ENCODE data around the gene C1orf50.

The C1orf50 gene

DNA sequence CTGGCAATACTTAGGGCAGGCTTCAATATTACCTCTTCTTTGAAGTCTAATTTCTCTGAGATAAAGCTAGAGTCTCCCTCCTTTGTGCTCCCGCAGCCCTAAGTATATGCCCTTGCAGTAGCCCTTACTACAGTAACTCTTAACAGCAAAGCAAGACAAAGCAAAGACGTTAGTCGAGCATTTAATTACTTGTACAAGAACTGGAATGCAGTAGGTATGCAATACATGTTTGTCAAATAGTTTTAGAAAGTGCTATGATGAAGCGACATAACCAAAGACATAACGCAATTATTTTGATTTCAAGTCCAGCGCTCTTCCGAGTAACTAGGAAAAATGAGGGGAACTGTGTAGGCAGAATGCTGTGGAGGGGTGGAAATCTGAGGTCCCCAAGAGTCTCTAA lies 1.8 kb upstream of the C1orf50 start:
- FAIRE-seq: no peak

DNA sequence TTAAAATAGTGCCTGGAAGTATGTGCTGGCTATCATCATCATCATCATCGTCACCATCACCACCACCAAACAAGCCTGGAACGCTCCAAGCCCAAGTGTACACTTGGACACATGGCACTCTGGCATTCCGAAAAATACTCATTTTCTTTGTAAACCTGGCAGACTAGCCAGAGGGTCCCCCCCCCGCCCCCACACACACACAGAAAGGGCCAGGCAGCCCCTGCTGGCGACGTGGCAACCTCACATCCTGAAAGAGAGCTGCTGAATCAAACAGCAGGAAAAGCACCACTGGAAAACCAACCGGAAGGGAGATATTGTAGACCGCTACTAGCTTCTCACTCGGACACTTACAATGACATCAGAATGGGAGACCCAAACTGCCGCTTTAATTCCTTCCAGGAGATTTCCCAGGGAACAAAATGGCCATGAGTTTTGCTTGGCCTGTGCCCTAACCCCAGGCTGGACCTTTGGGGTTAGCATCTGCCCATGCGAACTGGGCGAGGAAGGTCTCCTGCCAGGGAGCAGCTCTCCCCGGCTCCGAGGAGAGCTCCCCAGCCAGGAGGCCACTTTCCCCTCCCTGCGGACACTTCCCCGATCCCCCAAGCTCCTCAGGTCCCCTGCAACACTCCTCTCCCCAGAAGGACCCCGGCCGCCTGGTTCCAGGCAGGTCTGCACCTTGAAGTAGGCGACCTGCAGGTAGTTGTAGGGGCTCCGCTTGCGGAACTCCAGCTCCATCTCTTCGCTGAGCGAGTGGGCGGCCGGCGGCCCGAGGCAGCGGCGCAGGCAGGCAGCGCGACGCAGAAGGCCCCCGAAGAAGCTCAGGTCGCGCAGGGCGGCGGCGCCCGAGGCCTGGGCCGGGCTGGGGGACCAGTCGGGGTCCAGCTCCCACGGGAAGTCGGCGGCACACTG lies 963 bp upstream of the C1orf50 start:
- FAIRE-seq: no peak

DNA sequence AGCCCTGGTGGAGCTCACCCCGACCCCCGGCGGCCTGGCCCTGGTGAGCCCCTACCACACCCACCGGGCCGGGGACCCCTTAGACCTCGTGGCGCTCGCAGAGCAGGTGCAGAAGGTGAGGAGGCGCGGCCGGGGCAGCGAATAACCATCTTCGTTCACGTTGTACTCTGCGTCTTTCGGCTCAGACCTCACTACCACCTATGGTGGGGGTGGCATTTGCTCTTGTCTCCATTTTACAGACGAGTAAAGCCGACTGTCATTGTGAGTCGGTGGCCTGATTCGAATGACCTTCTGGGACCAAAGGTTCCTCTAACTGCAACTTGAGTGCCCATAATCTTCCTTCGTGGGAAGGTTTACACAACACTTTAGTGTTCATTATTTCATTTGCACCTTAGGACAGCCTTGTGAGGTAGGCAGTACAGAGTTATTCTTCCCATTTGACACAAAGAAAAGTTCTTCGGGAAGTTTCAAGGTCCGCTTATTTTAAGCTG lies 506 bp downstream of the C1orf50 start:
- no peak for FAIRE-seq

DNA sequence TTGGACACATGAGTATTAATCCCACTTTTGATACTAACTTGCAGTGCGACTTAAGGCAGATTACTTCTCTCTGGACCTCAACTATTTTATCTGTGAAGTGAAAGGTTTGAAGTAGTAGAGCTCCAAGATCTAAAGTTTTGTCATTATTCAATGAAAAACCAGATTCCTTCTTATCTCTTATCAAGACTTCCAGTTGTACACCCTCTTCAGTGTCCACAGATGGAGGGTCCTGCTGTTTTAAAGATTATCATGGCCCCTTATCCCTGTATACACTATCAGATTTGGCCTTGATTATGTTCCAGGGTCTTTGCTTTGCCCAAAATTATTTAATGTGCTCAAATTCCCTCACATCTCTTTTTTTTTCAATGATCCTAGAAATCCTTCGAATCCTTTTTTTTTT lies 1.1 kb downstream of the C1orf50 start:
- no peak for FAIRE-seq

DNA sequence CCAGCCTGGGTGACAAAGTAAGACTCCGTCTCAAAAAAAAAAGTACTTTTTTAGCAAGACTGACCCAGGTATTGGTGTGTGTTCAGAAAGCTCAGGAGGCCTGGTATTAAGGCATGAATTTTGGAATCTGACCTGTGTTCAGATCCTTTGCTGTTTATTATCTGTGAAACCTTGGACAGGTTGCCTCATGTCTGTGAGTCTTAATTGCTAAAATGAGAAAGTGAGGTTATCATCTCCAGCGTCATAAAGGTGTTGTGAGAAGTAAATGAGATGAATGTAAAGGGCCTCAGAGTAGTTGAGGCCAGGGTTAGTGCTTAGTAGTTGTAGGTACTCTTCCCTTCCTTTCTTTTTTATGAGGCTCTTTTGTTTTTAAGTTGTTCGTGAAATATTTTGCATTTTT lies 2.8 kb downstream of the C1orf50 start:
- FAIRE-seq: no peak

DNA sequence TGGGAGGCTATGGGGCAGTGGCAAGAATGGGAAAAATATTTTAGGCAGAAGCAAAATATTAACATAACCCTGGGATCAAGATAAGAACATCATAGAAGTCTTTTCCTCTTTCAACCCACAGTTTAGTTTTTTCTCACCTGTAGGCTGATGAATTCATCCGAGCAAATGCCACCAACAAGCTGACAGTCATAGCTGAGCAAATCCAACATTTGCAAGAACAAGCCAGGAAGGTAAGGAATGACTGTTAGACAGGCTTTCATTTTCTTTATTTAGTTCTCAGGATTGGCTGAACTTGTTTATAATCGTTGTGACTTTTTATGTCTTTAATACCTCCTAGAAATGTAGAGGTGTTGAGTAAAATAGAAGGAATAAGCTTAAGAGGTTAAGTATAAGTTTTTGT lies 6.4 kb downstream of the C1orf50 start:
- no peak for FAIRE-seq

DNA sequence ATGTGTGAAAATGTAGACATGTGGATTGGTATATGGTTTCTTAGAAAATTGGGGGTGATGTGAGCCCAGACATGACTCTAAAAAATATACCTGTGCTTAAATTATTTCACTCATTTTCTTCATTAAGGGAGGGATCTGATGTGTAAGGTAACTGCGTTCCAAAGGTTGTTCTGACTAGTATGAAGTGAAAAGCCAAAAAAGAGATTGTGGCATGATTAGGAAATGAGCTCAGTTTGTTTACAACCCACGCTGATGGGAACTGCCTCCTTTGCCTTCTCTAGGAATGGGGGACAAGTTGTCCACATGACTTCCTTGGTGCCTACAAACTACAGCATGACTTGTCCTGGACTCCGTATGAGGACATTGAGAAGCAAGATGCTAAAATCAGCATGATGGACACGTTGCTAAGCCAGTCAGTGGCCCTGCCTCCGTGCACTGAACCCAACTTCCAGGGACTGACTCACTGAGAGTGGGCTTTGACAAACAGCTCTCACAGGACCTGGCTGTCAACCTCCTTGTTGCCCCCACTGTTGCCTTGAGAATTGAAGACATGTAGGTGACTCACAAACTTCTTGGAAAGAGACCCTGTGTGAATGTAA lies 8.0 kb downstream of the C1orf50 start:
- no peak for FAIRE-seq

DNA sequence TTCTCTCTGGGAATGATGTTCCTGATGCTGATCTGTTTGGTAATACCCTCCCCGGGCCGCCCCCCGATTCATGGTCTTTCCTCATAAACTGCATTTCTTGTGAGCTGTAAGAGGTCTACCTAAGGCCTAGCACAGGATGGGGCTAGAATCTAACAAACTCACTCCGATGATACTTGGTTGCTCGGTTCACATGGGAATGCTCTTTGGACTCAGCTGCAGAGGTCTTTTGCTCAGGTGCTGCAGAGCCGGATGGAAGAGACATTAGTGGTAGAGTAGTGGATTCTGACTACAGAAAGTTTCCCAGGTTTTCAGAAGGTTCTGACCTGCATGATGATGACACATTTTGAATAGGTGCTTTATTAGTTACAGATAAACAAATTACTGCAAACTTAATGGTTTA lies 9.5 kb downstream of the C1orf50 start:
- no peak for FAIRE-seq

DNA sequence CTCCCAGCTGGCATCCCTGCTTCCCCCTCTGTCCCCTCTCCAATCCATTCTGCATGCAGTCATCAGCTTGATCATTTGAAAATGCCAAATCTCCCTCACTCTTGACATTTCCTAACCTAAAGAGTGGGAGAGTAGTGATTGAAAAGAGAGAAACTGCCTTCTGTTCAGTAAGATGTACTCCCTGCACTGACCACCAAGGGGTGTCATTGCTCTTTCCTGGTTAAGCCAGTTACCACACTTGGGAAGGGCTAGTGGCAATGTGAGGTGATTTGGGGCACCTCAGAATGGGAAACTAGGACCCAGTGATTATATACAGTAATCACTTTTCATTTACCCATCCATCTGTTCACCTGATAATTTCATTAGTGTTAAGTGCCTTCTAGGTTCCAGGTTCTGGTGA lies 10.8 kb downstream of the C1orf50 start:
- no peak for FAIRE-seq

DNA sequence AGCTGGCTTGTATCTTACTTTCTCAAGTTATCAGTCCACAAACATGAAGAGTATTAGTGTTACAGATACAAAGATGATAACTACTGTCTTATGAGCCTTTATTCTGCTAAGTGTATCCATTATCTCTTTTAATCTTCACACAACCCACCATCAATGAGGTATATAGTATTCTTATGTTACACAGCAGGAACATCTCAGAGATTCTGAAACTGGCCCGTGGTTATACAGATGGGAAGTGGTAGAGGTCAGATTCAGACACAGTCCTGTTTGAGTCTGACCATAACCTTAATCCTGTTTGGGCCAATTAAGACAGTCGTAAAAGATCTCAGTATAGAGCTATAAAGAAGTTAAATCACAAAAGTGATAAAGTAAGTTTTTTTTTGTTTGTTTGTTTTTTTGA lies 12.7 kb downstream of the C1orf50 start:
- no peak for FAIRE-seq

DNA sequence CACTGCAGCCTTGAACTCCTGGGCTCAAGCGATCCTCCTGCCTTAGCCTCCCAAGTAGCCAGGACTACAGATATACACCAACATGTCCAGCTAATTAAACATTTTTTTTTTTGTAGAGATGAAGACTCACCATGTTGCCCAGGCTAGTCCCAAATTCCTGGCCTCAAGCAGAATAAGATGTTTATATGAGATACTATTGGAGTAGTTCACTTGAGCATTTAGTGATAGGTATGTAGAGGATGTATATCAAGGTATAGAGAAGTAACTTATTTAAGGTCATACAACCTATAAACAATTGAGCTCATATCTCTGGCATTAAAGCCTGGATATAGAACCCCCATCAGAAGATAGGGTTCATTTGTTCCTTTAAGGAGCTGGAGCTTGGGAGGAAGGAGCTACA lies 13.1 kb downstream of the C1orf50 start:
- no peak for FAIRE-seq

DNA sequence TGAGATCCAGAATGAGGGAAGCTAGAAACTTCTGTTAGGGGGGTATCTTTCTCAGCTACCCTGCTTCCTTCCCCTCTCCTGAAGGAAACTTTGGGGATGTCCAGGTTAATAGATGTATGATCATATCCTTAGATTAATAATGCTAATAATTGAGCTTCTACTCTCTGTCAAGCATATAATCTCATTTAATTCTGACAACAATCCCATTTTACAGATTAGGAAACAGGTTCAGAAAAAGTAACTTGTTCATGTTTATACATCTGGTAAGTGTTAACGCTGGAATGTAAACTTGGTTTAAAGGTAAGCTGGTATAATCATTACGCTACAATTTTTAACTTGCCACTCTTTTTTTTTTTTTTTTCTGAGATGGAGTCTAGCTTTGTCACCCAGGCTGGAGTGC lies 16.0 kb downstream of the C1orf50 start:
- FAIRE-seq: no peak

DNA sequence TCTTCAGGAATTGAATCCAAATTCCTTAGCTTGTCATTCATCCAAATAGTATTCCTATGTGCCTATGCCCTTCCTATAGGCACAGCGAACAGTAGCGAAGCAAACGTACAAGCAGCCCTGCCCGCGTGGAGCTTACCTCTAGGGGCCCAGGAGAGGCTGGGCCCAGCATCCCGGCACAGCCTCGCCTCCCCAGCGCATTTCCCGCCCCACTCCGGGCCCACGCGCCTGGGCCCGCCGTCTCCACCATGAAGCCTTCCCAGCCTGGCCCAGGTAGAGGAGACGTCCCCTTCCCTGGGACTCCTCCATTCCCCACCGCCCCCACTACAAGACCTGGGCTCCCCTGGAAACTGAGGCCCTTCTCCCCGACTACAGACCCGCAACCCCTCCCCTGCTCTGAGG lies 17.5 kb downstream of the C1orf50 start:
- FAIRE-seq: no peak

DNA sequence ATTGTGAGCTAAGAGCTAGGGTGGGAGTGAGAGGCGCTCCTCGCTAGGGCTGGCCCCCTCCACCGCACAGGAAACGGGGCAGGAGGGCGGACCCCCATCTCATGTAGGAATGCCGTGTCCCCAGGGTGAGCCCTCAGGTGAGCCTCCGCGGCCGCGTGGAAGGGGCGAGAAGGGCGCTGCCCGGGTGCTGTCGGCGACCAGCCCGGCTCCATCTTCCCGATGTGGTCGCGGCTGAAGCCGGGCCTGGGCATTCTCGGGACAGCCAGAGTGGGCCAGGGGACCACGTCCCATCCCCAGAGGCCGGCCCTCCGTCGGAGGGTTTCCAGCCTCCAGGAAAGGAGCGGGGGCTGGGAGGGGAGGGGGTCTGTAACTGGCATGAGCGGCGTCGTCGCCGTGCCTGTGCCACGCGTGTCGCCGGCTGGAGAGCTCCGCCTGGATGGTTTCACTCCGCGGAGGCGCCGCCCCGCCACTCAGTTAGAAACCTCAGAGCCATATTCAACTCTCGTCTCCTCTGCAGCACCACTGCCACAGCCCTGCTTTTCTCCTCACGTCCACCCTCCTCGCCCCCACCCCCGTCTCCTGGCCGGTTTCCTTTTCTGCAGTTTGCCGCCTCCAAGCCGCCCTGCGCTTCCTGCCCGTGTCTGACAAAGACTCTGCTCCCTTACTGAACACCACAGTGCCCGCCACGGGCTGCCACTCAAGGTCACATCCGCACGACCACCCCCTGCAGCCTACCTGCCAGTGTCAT lies 18.1 kb downstream of the C1orf50 start, which contains the start of gene TMEM269:
Gene TMEM269, plus strand, starts transcription at position 46 of the 748 bp plus-strand sequence. CDS start 4,903 bp downstream, outside the sequence.
- FAIRE-seq: no peak

DNA sequence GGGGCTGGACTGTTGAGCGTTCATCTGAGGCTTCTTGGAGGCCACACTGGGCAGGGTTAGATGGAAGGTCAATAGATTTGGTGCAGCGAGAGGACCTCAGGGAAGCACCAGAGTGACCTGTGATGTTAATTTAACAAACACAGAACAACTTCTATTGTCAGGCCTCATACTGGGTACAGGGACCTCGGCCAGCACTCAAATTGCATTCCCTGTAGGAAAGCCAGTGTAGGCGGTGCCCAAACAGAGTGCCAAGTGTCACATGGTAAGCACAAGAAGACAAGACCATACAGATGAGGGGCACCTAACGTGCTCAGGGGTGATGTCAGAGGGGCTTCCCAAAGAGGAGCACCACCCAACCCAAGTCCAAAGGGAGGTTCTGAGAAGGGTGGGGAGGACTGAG lies 19.0 kb downstream of the C1orf50 start:
- FAIRE-seq: no peak

DNA sequence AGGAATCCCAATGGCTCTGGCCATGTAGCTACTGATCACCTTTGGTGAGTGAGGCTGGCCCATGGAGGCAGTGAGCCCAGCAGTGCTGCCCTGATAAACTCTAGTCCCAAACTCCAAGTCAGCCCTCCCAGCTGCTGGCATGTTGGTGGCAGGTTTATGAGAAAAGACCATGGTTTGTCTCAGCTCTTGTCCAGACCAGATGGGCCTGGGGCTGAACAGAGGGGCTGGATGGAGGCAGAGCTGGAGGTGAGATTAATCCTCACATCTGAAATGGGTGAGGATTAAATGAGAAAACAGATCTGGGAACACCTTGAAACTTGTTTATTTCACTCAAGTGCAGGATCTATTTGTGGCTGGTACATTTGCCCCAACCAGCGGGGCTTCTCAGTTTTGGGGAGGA lies 21.0 kb downstream of the C1orf50 start:
- FAIRE-seq: no peak

DNA sequence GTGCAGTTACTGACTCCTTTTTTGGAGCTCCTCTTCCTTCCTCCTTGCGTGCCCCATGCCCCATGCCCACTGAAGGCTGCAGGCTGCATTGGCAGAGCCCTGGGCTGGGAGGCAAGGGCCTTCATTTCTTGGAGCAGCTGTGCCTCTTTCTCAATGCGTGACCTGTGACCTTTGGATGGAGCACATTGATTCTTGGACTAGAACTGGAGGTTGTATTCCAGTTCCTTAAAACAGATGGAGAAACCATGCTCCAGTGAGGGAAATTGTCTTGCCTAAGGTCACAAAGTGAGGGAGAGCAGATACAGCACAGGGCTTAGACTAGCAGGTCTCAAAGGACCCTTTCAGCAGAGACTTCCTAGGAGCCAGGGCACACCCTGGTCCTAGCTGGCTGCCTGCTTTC lies 26.8 kb downstream of the C1orf50 start:
- FAIRE-seq: no peak

DNA sequence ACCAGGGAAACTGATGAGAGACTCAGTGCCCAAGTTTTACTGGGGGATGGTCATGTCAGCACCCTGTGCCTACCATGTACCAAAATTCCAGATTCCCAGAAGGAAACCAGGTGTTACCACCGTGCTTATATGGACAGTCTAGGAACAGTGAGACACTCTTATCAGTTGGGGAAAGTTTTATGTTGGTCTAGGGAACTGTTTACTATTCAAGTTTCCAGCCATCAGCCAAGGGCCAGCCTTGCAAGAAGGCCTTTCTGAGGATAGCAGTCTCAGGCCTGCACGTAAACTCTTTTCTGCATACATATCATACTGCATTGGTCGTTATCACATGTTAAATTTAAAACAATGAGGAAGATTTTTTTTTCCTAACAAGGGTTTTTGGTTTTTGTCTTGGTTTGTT lies 30.4 kb downstream of the C1orf50 start:
- FAIRE-seq: no peak

DNA sequence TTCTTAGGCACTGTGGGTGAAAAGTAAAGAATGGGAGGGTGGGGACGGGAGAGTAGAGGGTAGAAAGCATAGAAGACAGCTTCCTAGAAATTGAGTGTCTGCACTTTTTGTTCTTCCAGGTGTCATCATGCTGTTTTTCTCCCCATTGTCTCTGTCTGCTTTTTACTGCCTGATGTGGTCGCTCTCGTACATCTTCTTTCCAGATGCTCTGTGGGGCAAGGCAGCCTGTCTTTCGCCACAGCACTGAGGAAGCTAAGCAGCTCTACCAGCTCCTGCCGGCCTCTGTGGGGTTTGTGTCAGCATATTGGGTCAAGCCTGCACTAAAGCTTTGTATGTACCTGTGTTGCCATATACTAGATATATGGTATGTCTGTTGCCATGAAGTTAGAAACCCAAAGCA lies 30.9 kb downstream of the C1orf50 start:
- FAIRE-seq: no peak

DNA sequence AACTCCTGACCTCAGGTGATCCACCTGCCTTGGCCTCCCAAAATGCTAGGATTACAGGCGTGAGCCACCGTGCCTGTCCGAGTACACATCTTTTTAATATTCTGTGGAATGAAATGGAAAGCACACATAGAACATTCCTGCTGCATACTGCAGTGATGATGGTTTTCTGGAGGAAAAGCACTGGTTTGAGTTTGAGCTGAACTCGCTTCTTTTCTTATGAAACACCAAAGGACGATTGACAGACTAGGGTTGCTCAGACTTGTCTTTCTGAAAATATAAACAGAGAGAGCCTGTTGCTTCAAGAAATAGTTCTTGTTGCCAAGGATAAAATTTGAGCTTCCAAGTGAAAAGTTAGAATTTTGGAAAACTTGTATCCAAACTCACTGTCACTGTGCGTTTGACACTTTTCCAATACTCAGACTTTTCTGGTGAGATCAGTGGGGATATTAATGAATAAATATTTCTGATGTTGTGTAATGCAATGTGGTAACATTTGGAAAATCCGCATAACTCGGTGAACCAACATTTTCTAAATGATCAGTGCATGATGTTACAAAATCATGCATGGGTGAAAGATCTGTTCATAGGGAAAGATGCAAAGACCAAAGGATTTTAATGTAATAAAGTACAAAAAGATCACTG lies 34.9 kb downstream of the C1orf50 start:
- FAIRE-seq: no peak

DNA sequence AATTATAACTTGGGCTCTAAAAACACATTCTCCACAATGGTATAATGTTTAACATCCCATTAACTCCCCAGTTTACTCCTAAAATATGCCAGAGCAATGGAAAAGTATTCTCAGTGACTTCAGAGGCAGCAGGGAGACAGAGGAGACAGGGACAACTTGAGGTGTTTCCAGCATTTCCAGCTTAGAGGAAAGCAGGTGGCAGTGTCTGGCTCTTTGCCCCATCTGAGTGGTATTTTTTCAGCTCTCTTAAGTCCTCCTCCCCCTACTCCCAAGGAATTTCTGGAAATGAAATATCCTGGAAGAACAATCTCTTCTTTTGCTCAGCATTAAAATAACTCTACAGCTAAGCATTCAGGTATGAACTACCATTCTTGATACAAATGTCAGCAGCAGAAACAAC lies 39.1 kb downstream of the C1orf50 start:
- no peak for FAIRE-seq

DNA sequence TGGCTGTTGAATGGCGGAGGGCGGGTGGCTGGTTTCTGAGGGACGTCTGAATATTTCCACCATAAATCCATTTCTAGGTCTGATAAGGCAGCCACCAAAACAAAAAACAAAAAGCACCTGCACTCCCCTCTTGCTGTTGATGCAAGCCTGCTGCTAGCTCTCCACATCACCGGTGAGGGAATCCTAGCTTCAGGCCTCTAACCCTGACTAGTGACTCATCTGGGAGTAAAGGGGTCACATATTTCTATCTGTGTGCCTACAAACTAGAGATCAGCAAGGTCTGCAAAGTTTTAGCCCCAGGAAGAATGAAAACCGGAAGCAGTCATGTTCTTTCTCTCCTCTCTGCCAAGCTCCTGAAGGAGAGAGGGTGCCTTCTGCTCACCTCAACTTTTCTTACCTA lies 39.5 kb downstream of the C1orf50 start:
- FAIRE-seq: no peak

DNA sequence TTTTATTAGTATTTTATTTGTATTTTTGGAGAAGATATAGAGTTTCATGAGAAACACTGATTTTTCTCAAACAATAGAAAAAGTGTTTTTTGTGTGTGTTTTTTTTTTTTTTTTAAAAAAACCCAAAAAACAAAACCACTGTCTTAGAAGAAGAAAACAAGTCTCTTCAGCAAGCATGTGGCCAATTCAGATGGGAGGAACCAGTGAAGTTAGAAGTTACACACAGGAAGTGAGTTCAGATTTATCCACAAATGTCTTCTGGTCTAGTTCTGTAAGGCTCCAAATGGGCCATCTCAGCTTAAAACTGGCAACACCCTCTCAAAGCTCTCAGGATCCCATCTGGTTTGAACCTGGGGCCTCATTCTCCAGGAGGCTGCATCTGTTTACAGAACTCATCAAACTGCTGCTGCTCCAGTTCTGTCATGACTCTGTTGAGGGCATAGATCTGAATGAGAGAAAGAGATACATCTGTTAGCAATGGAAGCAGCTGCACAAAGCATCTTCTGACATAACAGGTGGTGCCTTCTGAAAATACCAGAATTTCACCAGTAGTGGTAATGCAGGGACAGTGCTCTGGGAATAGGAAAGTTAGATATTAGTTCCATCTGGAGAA lies 40.1 kb downstream of the C1orf50 start:
- FAIRE-seq: no peak

All from A204.1 (cell line).